ENCODE data around the gene NTSR2.

NTSR2 gene

DNA sequence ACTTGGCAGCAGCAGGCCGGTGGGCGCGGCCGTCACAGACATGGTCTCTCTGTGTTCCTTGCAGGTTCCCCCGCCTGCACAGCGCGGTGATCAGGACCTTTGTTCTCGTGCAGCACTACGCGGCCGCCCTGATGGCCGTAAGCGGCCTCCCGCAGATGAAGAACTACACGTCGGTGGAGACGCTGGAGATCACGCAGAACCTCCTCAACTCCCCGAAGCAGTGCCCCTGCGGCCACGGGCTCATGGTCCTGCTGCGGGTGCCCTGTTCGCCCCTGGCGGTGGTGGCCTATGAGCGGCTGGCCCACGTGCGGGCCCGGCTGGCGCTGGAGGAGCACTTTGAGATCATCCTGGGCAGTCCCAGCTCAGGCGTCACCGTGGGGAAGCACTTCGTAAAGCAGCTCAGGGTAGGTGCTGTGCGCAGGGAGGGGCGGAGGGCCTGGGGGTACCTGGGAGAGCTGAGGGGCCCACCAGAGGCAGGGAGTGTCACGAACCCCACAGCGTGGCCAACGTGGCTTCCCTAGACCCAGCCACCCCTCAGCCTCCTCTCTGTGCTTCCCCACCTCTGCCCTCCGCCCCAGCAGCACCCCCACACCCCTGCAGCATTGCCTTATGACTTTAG lies 59.3 kb downstream of the NTSR2 start:
- TF ChIP-seq, protein P1, sequence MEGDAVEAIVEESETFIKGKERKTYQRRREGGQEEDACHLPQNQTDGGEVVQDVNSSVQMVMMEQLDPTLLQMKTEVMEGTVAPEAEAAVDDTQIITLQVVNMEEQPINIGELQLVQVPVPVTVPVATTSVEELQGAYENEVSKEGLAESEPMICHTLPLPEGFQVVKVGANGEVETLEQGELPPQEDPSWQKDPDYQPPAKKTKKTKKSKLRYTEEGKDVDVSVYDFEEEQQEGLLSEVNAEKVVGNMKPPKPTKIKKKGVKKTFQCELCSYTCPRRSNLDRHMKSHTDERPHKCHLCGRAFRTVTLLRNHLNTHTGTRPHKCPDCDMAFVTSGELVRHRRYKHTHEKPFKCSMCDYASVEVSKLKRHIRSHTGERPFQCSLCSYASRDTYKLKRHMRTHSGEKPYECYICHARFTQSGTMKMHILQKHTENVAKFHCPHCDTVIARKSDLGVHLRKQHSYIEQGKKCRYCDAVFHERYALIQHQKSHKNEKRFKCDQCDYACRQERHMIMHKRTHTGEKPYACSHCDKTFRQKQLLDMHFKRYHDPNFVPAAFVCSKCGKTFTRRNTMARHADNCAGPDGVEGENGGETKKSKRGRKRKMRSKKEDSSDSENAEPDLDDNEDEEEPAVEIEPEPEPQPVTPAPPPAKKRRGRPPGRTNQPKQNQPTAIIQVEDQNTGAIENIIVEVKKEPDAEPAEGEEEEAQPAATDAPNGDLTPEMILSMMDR (IDR thresholded peaks at IDR 0.05; ENCODE audit: low read depth, low read length), result no peak

More for the DNA sequence above, 59.3 kb downstream of the NTSR2 start:
- H3K4me3 ChIP-seq (ENCODE audit: low read depth, low read length), result no peak overlapping the region

Data from WI38 (cell line).